Natural killer cell (primary cell): ENCODE measurements around the gene MYLK3. TPM values are rescaled to one million over a fixed set of nuclear protein-coding genes. Genes with fewer than 3 reads are reported as not detected.

ENCODE experiments used
- ATAC-seq, 3 donors: fragments of 150-1000 bp in 2 of 3; fragments of 200-7000 bp in 1 of 3; cut with Tn5 transposase; 1 replicate in 1 of 3; 2 replicates in 2 of 3; pipeline ENCODE4 v1.10.0; 2021; ENCODE audit warnings: mild to moderate bottlenecking in 2 of 3, moderate library complexity in 2 of 3
- DNase-seq, 2 donors: peaks; one replicate each; pipeline versions ENCODE4 v3.0.0 to v3.0.0-alpha.2; 2013 to 2021; ENCODE audit warnings: mixed read lengths in 1 of 2
- H3K27ac ChIP-seq: one replicate; pipeline ENCODE4 v1.5.1; 2013; ENCODE audit warnings: mild to moderate bottlenecking, low read length
- H3K27me3 ChIP-seq: one replicate; pipeline ENCODE4 v1.6.1; 2013; ENCODE audit warnings: low read length; ENCODE audit not compliant: control insufficient read depth, insufficient read depth
- H3K36me3 ChIP-seq: one replicate; pipeline ENCODE4 v1.6.1; 2013; ENCODE audit warnings: low read length; ENCODE audit not compliant: control insufficient read depth, insufficient read depth
- H3K4me1 ChIP-seq: one replicate; pipeline ENCODE4 v1.6.1; 2013; ENCODE audit warnings: low read length; ENCODE audit not compliant: control insufficient read depth, insufficient read depth
- H3K4me3 ChIP-seq: one replicate; pipeline ENCODE4 v1.5.1; 2013; ENCODE audit warnings: low read length
- H3K9me3 ChIP-seq: one replicate; pipeline ENCODE4 v1.6.1; 2013; ENCODE audit warnings: low read length; ENCODE audit not compliant: control insufficient read depth, insufficient read depth
- H3K27ac Mint-ChIP-seq, 2 donors: one replicate each; pipeline ENCODE4 v1.8.0; 2022; ENCODE audit warnings: mild to moderate bottlenecking in 2 of 2, mixed read lengths in 2 of 2, moderate library complexity in 1 of 2
- H3K27me3 Mint-ChIP-seq, 2 donors: one replicate each; pipeline ENCODE4 v1.8.0; 2022; ENCODE audit warnings: low read depth in 2 of 2, mixed read lengths in 2 of 2
- H3K36me3 Mint-ChIP-seq: one replicate; pipeline ENCODE4 v1.8.0; 2022; ENCODE audit warnings: mixed read lengths
- H3K4me1 Mint-ChIP-seq, 2 donors: one replicate each; pipeline ENCODE4 v1.8.0; 2022; ENCODE audit warnings: mixed read lengths in 2 of 2
- H3K4me3 Mint-ChIP-seq: one replicate; pipeline ENCODE4 v1.8.0; 2022; ENCODE audit warnings: mild to moderate bottlenecking, moderate library complexity, mixed read lengths
- H3K9me3 Mint-ChIP-seq, 2 donors: one replicate each; pipeline ENCODE4 v1.8.0; 2022; ENCODE audit warnings: mixed read lengths in 2 of 2
- CTCF ChIP-seq: fragments of 200-600 bp; IDR thresholded peaks from one replicate; pipeline ENCODE4 v1.8.0; 2022; ENCODE audit warnings: antibody characterized with exemption
- WGBS: methylation state at CpG from one replicate; pipeline ENCODE4 v1.1.7; 2013; ENCODE audit warnings: missing lambda C conversion rate; ENCODE audit not compliant: insufficient coverage; 5-methylcytosine and 5-hydroxymethylcytosine counted together
- intact Hi-C: fragments of 100-400 bp; cut with micrococcal nuclease; formaldehyde crosslinking; loops from one replicate; pipeline ENCODE4 v1.14.2; 2022
- total RNA-seq, 4 donors: library from RNA; stranded (reverse); fragments of 120-200 nt in 1 of 4; gene quantifications; one replicate each; pipeline versions ENCODE4 v1.2.3 to v1.2.4, GENCODE V29; 2013 to 2022

Gene MYLK3
- total RNA-seq, 3 donors from 2014 or later (not counting 1 experiment from before 2014, with no cell fraction given): 0.42 to 0.73 TPM; not detected in 1

GRCh38 chr16:46706642-46707041 is 41.5 kb downstream of the MYLK3 start:
- TF ChIP-seq CTCF: no peak
- H3K27me3 ChIP-seq: no peaks in the 10 kb centered on the region
- Mint-ChIP-seq H3K27ac (no peak overlapping the region), H3K36me3 (no peaks in the 10 kb centered on the region), H3K4me3 (no peak overlapping the region), H3K4me1 (no peaks in the 10 kb centered on the region), H3K9me3 (no peaks in the 10 kb centered on the region), H3K27me3 (peaks cover 0 to 2% of the 10 kb centered on the region in 2 donors)
- no peak overlapping the region for H3K4me3 ChIP-seq
- H3K27ac ChIP-seq: no peak overlapping the region
- H3K4me1 ChIP-seq: no peaks in the 10 kb centered on the region
- WGBS: no CpG with 5 or more reads among the region's 1 CpG
- intact Hi-C loops: no loop called here
- no peaks in the 10 kb centered on the region for H3K36me3 ChIP-seq
- DNase-seq (no peak), ATAC-seq (no peak)
- H3K9me3 ChIP-seq: no peaks in the 10 kb centered on the region

GRCh38 chr16:46702030-46702429 is 46.1 kb downstream of the MYLK3 start:
- DNase-seq (no peak), ATAC-seq (no peak)
- Mint-ChIP-seq H3K9me3 (no peaks in the 10 kb centered on the region), H3K27me3 (no peaks in the 10 kb centered on the region), H3K4me1 (no peaks in the 10 kb centered on the region), H3K4me3 (no peak overlapping the region), H3K27ac (no peak overlapping the region), H3K36me3 (no peaks in the 10 kb centered on the region)
- no CpG with 5 or more reads among the region's 2 CpGs for WGBS
- Histone ChIP-seq H3K4me3 (no peak overlapping the region), H3K27me3 (no peaks in the 10 kb centered on the region), H3K36me3 (no peaks in the 10 kb centered on the region), H3K4me1 (no peaks in the 10 kb centered on the region), H3K27ac (no peak overlapping the region), H3K9me3 (no peaks in the 10 kb centered on the region)
- intact Hi-C loops: no loop called here
- TF ChIP-seq CTCF: no peak

GRCh38 chr16:46701615-46702014 is 46.5 kb downstream of the MYLK3 start:
- H3K27me3 ChIP-seq: no peaks in the 10 kb centered on the region
- DNase-seq (no peak), ATAC-seq (no peak)
- no peak overlapping the region for H3K4me3 ChIP-seq
- H3K4me3 Mint-ChIP-seq: no peak overlapping the region
- H3K27me3 Mint-ChIP-seq: no peaks in the 10 kb centered on the region
- 98% methylated on average over 4 of the region's 4 CpGs for WGBS
- no peak for TF ChIP-seq CTCF
- no peaks in the 10 kb centered on the region for H3K9me3 ChIP-seq
- no peak overlapping the region for H3K27ac ChIP-seq
- H3K4me1 ChIP-seq: no peaks in the 10 kb centered on the region
- no peaks in the 10 kb centered on the region for H3K36me3 Mint-ChIP-seq
- no peak overlapping the region for H3K27ac Mint-ChIP-seq
- intact Hi-C loops: no loop called here
- no peaks in the 10 kb centered on the region for H3K4me1 Mint-ChIP-seq
- no peaks in the 10 kb centered on the region for H3K36me3 ChIP-seq
- no peaks in the 10 kb centered on the region for H3K9me3 Mint-ChIP-seq

- Mint-ChIP-seq H3K36me3 (no peaks in the 10 kb centered on the region), H3K4me3 (no peak overlapping the region), H3K4me1 (no peaks in the 10 kb centered on the region), H3K9me3 (no peaks in the 10 kb centered on the region), H3K27ac (no peak overlapping the region), H3K27me3 (no peaks in the 10 kb centered on the region)
- WGBS: 100% methylated on average over 1 of the region's 3 CpGs
- no peaks in the 10 kb centered on the region for H3K27me3 ChIP-seq
- H3K36me3 ChIP-seq: no peaks in the 10 kb centered on the region
- TF ChIP-seq CTCF: no peak
- no peak overlapping the region for H3K27ac ChIP-seq
- ATAC-seq: no peak
- no peak overlapping the region for H3K4me3 ChIP-seq
- intact Hi-C loops: no loop called here
- H3K9me3 ChIP-seq: no peaks in the 10 kb centered on the region
- H3K4me1 ChIP-seq: no peaks in the 10 kb centered on the region
- DNase-seq: no peak
Measured at GRCh38 chr16:46700048-46700447, 48.1 kb downstream of the MYLK3 start.
